Measurements from ENCODE around the gene GZMA. TPM values are rescaled to one million over a fixed set of nuclear protein-coding genes. Genes with fewer than 3 reads are reported as not detected.
"Not testable (repeated sequence)": the region's sequence is repeated elsewhere in the genome, so short reads cannot be mapped to it uniquely, and the experiment has no call there.

Gene GZMA
- total RNA-seq, 2 donors from 2014 or later = not detected

DNA sequence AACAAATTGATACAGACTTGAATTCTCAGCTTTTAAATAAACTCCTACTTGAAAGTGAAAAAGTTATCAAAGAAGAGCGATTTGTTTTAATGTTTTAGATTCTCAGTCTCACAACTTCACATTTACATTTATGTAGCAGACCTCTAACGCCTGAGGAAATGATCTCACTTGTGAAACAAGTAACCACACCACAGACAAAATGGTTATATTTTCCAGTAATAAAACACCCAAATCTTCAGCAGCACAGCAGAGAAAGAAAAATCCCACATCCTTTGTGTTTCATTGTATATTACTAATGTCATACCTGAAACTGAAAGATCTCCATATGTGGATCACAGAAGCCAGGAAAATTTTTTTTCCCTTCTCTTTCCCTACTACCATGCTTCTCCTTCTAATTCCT lies 29.8 kb upstream of the GZMA start:
- TF ChIP-seq POLR2A (IDR thresholded peaks at IDR 0.05) = no peak
- TF ChIP-seq, protein P1, sequence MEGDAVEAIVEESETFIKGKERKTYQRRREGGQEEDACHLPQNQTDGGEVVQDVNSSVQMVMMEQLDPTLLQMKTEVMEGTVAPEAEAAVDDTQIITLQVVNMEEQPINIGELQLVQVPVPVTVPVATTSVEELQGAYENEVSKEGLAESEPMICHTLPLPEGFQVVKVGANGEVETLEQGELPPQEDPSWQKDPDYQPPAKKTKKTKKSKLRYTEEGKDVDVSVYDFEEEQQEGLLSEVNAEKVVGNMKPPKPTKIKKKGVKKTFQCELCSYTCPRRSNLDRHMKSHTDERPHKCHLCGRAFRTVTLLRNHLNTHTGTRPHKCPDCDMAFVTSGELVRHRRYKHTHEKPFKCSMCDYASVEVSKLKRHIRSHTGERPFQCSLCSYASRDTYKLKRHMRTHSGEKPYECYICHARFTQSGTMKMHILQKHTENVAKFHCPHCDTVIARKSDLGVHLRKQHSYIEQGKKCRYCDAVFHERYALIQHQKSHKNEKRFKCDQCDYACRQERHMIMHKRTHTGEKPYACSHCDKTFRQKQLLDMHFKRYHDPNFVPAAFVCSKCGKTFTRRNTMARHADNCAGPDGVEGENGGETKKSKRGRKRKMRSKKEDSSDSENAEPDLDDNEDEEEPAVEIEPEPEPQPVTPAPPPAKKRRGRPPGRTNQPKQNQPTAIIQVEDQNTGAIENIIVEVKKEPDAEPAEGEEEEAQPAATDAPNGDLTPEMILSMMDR (IDR thresholded peaks at IDR 0.05) = no peak
- DNase-seq = no peak
- H3K36me3 ChIP-seq (replicated peaks in 1 of 2; ENCODE audit: insufficient read depth in 1 of 2, low read depth in 2 of 2) = no peaks in the 10 kb centered on the region
- WGBS, 2 donors = 43 to 69% methylated on average over 2 of the region's 2 CpGs
- ATAC-seq = no peak
- intact Hi-C loops (cut with DNase I) = no loop called here
- H3K9me3 ChIP-seq = no peaks in the 10 kb centered on the region
- H3K4me1 ChIP-seq = no peaks in the 10 kb centered on the region
- H3K27me3 ChIP-seq = no peaks in the 10 kb centered on the region
- H3K4me3 ChIP-seq = no peak overlapping the region
- no peak overlapping the region for H3K27ac ChIP-seq

DNA sequence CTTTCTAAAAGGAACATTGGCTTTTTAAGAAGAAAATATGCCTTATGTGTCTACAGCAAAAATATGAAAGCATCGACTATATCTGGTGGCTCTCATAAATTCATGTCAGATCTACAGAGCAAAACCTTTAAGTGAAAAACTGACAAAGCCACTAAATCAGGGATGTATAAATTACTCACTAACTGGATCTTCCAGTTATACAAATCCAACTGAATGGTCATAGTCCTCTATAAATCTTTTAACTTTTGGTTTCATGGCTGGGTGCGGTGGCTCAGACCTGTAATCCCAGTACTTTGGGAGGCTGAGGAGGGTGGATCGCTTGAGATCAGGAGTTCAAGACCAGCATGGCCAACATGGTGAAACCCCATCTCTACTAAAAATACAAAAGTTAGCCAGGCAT lies 29.2 kb upstream of the GZMA start:
- Histone ChIP-seq H3K27ac (no peak overlapping the region), H3K9me3 (no peaks in the 10 kb centered on the region), H3K36me3 (replicated peaks in 1 of 2; ENCODE audit: insufficient read depth in 1 of 2, low read depth in 2 of 2) (no peaks in the 10 kb centered on the region), H3K4me1 (no peaks in the 10 kb centered on the region), H3K4me3 (no peak overlapping the region), H3K27me3 (no peaks in the 10 kb centered on the region)
- ATAC-seq = no peak
- TF ChIP-seq, protein P1 (IDR thresholded peaks at IDR 0.05) = no peak
- no peak for TF ChIP-seq POLR2A (IDR thresholded peaks at IDR 0.05)
- WGBS, 2 donors = 77 to 82% methylated on average over 3 of the region's 3 CpGs
- DNase-seq = no peak
- intact Hi-C loops (cut with DNase I) = no loop called here

DNA sequence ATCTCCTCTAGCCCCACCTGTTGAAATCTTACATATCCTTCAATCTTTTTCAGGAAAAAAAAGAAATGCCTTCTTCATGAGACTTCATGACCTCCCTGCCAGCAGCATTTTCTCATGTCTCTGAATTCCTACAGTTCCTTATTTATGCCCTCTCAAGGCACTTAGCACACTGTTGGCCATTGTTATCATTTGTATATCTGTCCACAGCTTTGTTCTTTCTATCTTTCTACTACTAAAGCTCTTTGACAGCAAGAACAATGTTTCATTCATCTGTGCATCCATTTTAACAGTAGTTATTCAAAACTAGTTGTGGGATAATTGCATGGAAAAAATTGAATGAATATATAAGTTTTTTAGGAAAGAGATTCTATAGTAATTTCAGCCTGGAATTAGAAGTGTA lies 20.9 kb upstream of the GZMA start:
- Histone ChIP-seq H3K27ac (no peak overlapping the region), H3K4me3 (no peak overlapping the region), H3K9me3 (peaks cover 0 to 5% (median 0%) of the 10 kb centered on the region in 3 donors), H3K27me3 (no peaks in the 10 kb centered on the region), H3K4me1 (no peaks in the 10 kb centered on the region), H3K36me3 (replicated peaks in 1 of 2; ENCODE audit: insufficient read depth in 1 of 2, low read depth in 2 of 2) (no peaks in the 10 kb centered on the region)
- intact Hi-C loops (cut with DNase I) = no loop called here
- TF ChIP-seq POLR2A (IDR thresholded peaks at IDR 0.05) = no peak
- TF ChIP-seq, protein P1 (IDR thresholded peaks at IDR 0.05) = no peak
- DNase-seq (no peak), ATAC-seq (no peak)

DNA sequence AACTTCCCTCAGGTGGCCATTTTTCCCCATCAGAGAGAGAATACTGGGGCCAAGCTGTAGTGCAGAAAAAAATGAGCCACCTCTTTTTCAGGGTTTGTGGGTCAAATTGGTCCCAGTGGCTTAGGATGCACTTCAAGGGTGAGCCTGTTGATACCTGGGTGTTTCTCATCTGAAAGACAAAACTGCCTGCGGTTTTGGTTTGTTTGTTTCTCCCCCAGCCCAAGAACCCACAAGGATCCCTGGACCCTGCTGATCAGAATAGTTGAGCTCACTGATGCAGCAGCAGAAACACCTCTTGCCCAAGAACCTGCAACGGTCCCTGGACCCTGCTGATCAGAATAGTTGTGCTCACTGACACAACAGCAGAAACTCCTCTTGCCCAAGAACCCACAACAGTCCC lies 13.1 kb upstream of the GZMA start:
- H3K27me3 ChIP-seq; H3K4me1 ChIP-seq; intact Hi-C loops (cut with DNase I); H3K9me3 ChIP-seq; ATAC-seq; DNase-seq; H3K36me3 ChIP-seq (replicated peaks in 1 of 2; ENCODE audit: insufficient read depth in 1 of 2, low read depth in 2 of 2); H3K4me3 ChIP-seq; H3K27ac ChIP-seq: not testable (repeated sequence)
- 56 to 75% methylated on average over 2 of the region's 2 CpGs for WGBS, 2 donors

DNA sequence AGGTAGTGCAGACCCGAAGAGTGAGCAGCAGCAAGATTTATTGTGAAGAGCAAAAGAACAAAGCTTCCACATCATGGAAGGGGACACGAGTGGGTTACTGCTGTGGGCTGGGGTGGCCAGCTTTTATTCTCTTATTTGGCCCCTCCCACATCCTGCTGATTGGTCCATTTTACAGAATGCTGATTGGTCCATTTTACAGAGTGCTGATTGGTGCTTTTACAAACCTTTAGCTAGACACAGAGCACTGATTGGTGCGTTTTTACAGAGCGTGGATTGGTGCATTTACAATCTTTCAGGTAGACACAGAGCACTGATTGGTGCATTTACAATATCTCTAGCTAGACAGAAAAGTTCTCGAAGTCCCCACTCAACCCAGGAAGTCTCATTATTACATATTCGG lies 11.4 kb upstream of the GZMA start:
- ATAC-seq; intact Hi-C loops (cut with DNase I); H3K4me1 ChIP-seq; H3K36me3 ChIP-seq (replicated peaks in 1 of 2; ENCODE audit: insufficient read depth in 1 of 2, low read depth in 2 of 2); DNase-seq; H3K4me3 ChIP-seq; H3K27me3 ChIP-seq; H3K9me3 ChIP-seq; H3K27ac ChIP-seq: not testable (repeated sequence)
- 64 to 73% methylated on average over 6 of the region's 6 CpGs for WGBS, 2 donors

DNA sequence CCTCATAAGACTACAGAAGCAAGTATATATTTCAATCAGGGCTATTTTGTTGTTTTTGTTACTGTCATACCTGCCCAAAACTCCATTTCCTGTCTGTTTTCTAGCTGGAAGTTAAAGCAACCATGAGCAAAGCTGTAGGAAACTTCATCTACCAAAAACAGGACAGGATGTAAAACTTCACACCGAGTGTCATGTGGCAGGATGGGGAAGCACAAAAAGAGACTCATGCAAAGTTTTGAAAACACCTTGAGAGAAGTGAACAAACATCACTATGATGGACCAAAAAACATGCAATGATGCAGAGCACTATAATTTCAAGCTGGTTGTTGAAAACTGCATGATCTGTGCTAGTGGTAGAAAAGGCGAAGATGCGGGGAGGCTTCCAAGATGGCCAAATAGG lies 6.3 kb upstream of the GZMA start:
- no peaks in the 10 kb centered on the region for H3K9me3 ChIP-seq
- TF ChIP-seq, protein P1 (IDR thresholded peaks at IDR 0.05) = no peak
- no peak for TF ChIP-seq POLR2A (IDR thresholded peaks at IDR 0.05)
- ATAC-seq (no peak), DNase-seq (no peak)
- H3K4me1 ChIP-seq = no peaks in the 10 kb centered on the region
- H3K27ac ChIP-seq = no peak overlapping the region
- intact Hi-C loops (cut with DNase I) = no loop called here
- 50 to 60% methylated on average over 3 of the region's 3 CpGs for WGBS, 2 donors
- H3K36me3 ChIP-seq (replicated peaks in 1 of 2; ENCODE audit: insufficient read depth in 1 of 2, low read depth in 2 of 2) = no peaks in the 10 kb centered on the region
- no peak overlapping the region for H3K4me3 ChIP-seq
- H3K27me3 ChIP-seq = no peaks in the 10 kb centered on the region
